Inflammatory macrophage treated with lipopolysaccharide for 4 hours (primary cell): Measurements from ENCODE around the gene B4GALNT3.
A peak's percentile ranks its signal among the peaks of the same experiment; 100 is the strongest.

Experiments
- DNase-seq: peaks from one replicate; pipeline ENCODE4 v3.0.0-alpha.2; 2020

The B4GALNT3 gene

GRCh38 chr12:541676-542324 lies 82.1 kb downstream of the B4GALNT3 start:
- no peak for DNase-seq

GRCh38 chr12:542395-543113 lies 82.8 kb downstream of the B4GALNT3 start:
- no peak for DNase-seq

GRCh38 chr12:543114-543451 lies 83.3 kb downstream of the B4GALNT3 start:
- DNase-seq: no peak

GRCh38 chr12:544142-544541 lies 84.4 kb downstream of the B4GALNT3 start:
- no peak for DNase-seq

GRCh38 chr12:544941-545635 lies 85.3 kb downstream of the B4GALNT3 start:
- no peak for DNase-seq

- no peak for DNase-seq
Observed at GRCh38 chr12:545835-546234, 86.1 kb downstream of the B4GALNT3 start.

- DNase-seq: peak; percentile 33
Observed at GRCh38 chr12:546265-546919, 86.7 kb downstream of the B4GALNT3 start.

GRCh38 chr12:546920-547845 lies 87.4 kb downstream of the B4GALNT3 start:
- peak; percentile 50 for DNase-seq

GRCh38 chr12:547883-548470 lies 88.2 kb downstream of the B4GALNT3 start:
- DNase-seq: no peak

GRCh38 chr12:549476-550082 lies 89.8 kb downstream of the B4GALNT3 start:
- DNase-seq: no peak

- DNase-seq: no peak
Observed at GRCh38 chr12:550473-551260, 90.9 kb downstream of the B4GALNT3 start.

GRCh38 chr12:552466-552865 lies 92.7 kb downstream of the B4GALNT3 start:
- DNase-seq: no peak

GRCh38 chr12:553216-554000 lies 93.7 kb downstream of the B4GALNT3 start:
- no peak for DNase-seq

- DNase-seq: no peak
Observed at GRCh38 chr12:554001-554285, 94.2 kb downstream of the B4GALNT3 start.

- DNase-seq: no peak
Observed at GRCh38 chr12:556498-556897, 96.8 kb downstream of the B4GALNT3 start.

- DNase-seq: no peak
Observed at GRCh38 chr12:558580-558979, 98.8 kb downstream of the B4GALNT3 start.

GRCh38 chr12:559208-559905 lies 99.6 kb downstream of the B4GALNT3 start:
- DNase-seq: no peak

- DNase-seq: peak; percentile 34
Observed at GRCh38 chr12:559906-560455, 100.2 kb downstream of the B4GALNT3 start.

GRCh38 chr12:560691-561390 lies 101.1 kb downstream of the B4GALNT3 start:
- no peak for DNase-seq
